ENCODE measurements around the gene OR51S1.

DNA sequence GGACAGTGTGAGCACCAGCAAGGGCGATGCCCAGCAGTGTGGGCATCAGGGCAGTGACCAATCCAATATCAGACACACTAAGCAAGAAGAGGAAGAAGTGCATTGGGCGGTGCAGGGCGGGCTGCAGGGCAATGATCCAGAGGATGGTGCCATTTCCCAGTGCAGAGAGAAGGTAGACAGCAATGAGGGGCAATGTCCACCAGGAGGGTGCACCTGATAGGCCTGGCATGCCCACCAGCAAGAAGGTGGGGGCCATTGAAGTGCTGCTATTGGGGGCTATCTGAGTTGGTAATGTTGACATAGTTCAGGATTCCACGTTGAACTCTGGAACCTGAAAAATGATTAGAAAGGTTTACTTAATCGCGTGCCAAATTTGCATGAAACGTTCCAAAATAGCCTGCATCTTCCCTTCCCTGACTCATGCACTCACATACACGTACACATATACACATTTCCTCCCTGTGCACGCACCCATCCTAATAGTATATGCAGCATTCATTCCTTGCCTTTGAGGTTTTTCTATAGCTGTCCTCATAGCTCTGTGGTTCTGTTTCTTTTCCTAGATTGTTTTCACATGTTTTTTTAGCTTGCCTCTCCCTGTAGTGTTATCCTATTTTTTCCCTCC is at the start of gene OR51S1:
- TF ChIP-seq, protein P1, sequence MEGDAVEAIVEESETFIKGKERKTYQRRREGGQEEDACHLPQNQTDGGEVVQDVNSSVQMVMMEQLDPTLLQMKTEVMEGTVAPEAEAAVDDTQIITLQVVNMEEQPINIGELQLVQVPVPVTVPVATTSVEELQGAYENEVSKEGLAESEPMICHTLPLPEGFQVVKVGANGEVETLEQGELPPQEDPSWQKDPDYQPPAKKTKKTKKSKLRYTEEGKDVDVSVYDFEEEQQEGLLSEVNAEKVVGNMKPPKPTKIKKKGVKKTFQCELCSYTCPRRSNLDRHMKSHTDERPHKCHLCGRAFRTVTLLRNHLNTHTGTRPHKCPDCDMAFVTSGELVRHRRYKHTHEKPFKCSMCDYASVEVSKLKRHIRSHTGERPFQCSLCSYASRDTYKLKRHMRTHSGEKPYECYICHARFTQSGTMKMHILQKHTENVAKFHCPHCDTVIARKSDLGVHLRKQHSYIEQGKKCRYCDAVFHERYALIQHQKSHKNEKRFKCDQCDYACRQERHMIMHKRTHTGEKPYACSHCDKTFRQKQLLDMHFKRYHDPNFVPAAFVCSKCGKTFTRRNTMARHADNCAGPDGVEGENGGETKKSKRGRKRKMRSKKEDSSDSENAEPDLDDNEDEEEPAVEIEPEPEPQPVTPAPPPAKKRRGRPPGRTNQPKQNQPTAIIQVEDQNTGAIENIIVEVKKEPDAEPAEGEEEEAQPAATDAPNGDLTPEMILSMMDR (IDR thresholded peaks at IDR 0.05; ENCODE audit: insufficient read depth, low read depth, low read length): no peak
- no peak for TF ChIP-seq EZH2 (IDR thresholded peaks at IDR 0.05; ENCODE audit: insufficient read depth, low read length)

All from astrocyte (in vitro differentiated cells and primary cell).